B cell (primary cell): Measurements from ENCODE around the gene NTM. TPM values are rescaled to one million over a fixed set of nuclear protein-coding genes. Genes with fewer than 3 reads are reported as not detected.

Experiments used
- ATAC-seq: fragments of 200-7000 bp; cut with Tn5 transposase; one replicate; pipeline ENCODE4 v1.10.0; 2021; ENCODE audit warnings: low read depth, mild to moderate bottlenecking, moderate number of reproducible peaks, moderate library complexity
- CTCF ChIA-PET: fragments of 350-600 bp; sonication (Branson Sonifier 250); formaldehyde crosslinking; loops from one replicate; lab custom pipeline; 2021; ENCODE audit warnings: antibody characterized with exemption, inconsistent platforms; lab: Charles Lee
- POLR2A ChIA-PET: fragments of 350-600 bp; sonication (Branson Sonifier 250); formaldehyde crosslinking; loops from one replicate; lab custom pipeline; 2021; ENCODE audit warnings: antibody characterized with exemption; lab: Charles Lee
- DNase-seq: peaks from one replicate; pipeline ENCODE4 v3.0.0; 2013
- H2AFZ ChIP-seq: 2 replicates; pipeline ENCODE4 v1.6.1; 2012; ENCODE audit warnings: mild to moderate bottlenecking, low read depth, low read length; ENCODE audit not compliant: insufficient read depth, poor library complexity, severe bottlenecking
- H3K27ac ChIP-seq, 2 donors: 1 replicate in 1 of 2; 2 replicates in 1 of 2; pipeline ENCODE4 v1.5.1; 2012 to 2013; ENCODE audit warnings: low read length in 2 of 2, mild to moderate bottlenecking in 2 of 2, moderate library complexity in 1 of 2
- H3K27me3 ChIP-seq, 4 experiments: fragments of 200-600 bp in 1 of 4; sonication (generic) in 1 of 4; replicated peaks in 1 of 4; 1 replicate in 2 of 4; 2 replicates in 2 of 4; pipeline versions ENCODE4 v1.6.1 to v1.7.0; 2013 to 2016; ENCODE audit warnings: low read length in 3 of 4, mild to moderate bottlenecking in 2 of 4, mixed read lengths in 1 of 4, moderate library complexity in 1 of 4; ENCODE audit not compliant: insufficient read depth in 4 of 4, control insufficient read depth in 3 of 4; ENCODE audit errors: control extremely low read depth in 1 of 4
- H3K36me3 ChIP-seq, 2 experiments: replicated peaks in 1 of 2; 1 replicate in 1 of 2; 2 replicates in 1 of 2; pipeline versions ENCODE4 v1.6.1 to v1.7.1; 2013; ENCODE audit warnings: low read length in 1 of 2; ENCODE audit not compliant: insufficient read depth in 2 of 2, control insufficient read depth in 1 of 2; ENCODE audit errors: control extremely low read depth in 1 of 2, extremely low read depth in 1 of 2
- H3K4me1 ChIP-seq, 2 donors: fragments of 200-600 bp in 1 of 2; sonication (generic) in 1 of 2; 1 replicate in 1 of 2; 2 replicates in 1 of 2; pipeline versions ENCODE4 v1.5.1 to v1.6.1; 2013 to 2017; ENCODE audit warnings: low read length in 2 of 2; ENCODE audit not compliant: control insufficient read depth in 2 of 2, insufficient read depth in 2 of 2
- H3K4me2 ChIP-seq: replicated peaks from 2 replicates; pipeline ENCODE3; 2012; ENCODE audit warnings: mild to moderate bottlenecking, low read depth, low read length; ENCODE audit not compliant: poor library complexity, severe bottlenecking
- H3K4me3 ChIP-seq, 5 experiments: fragments of 200-600 bp in 1 of 5; sonication (generic) in 1 of 5; 1 replicate in 3 of 5; 2 replicates in 2 of 5; pipeline versions ENCODE4 v1.5.1 to v1.7.0; 2011 to 2016; ENCODE audit warnings: low read length in 4 of 5, mild to moderate bottlenecking in 4 of 5, low read depth in 2 of 5, control low read depth in 1 of 5, moderate library complexity in 1 of 5; ENCODE audit not compliant: insufficient read depth in 1 of 5; ENCODE audit errors: control extremely low read depth in 1 of 5, extremely low read depth in 1 of 5
- H3K79me2 ChIP-seq: fragments of 200-600 bp; sonication (generic); one replicate; pipeline ENCODE4 v1.6.0; 2016; ENCODE audit warnings: low read length; ENCODE audit not compliant: control insufficient read depth, insufficient read depth
- H3K9ac ChIP-seq: fragments of 200-600 bp; sonication (generic); 2 replicates; pipeline ENCODE4 v1.6.1; 2017; ENCODE audit warnings: mild to moderate bottlenecking, low read length, moderate library complexity
- H3K9me3 ChIP-seq, 3 donors: one replicate each; pipeline versions ENCODE4 v1.6.1 to v1.7.1; 2013; ENCODE audit warnings: low read length in 2 of 3; ENCODE audit not compliant: control insufficient read depth in 2 of 3, insufficient read depth in 1 of 3; ENCODE audit errors: control extremely low read depth in 1 of 3
- H4K20me1 ChIP-seq: 2 replicates; pipeline ENCODE4 v1.6.0; 2012; ENCODE audit warnings: mild to moderate bottlenecking, low read length; ENCODE audit not compliant: insufficient read depth, control insufficient read depth, poor library complexity, severe bottlenecking
- H3K27ac Mint-ChIP-seq: one replicate; pipeline ENCODE4 v1.8.0; 2021; ENCODE audit warnings: mixed read lengths
- H3K27me3 Mint-ChIP-seq: one replicate; pipeline ENCODE4 v1.8.0; 2021; ENCODE audit warnings: mixed read lengths
- H3K4me1 Mint-ChIP-seq: one replicate; pipeline ENCODE4 v1.8.0; 2021; ENCODE audit warnings: mixed read lengths
- H3K4me3 Mint-ChIP-seq: one replicate; pipeline ENCODE4 v1.8.0; 2021; ENCODE audit warnings: mixed read lengths
- H3K9me3 Mint-ChIP-seq: one replicate; pipeline ENCODE4 v1.8.0; 2022; ENCODE audit warnings: mixed read lengths; ENCODE audit not compliant: insufficient read depth
- CTCF ChIP-seq: fragments of 200-600 bp; IDR thresholded peaks from one replicate; pipeline ENCODE4 v1.8.0; 2022; ENCODE audit warnings: antibody characterized with exemption, mild to moderate bottlenecking
- EZH2 ChIP-seq: IDR thresholded peaks from 2 replicates; pipeline ENCODE4 v1.6.1; 2012; ENCODE audit warnings: borderline replicate concordance, low read depth, mild to moderate bottlenecking, moderate library complexity, low read length; ENCODE audit not compliant: insufficient read depth, poor library complexity, severe bottlenecking
- WGBS: methylation state at CpG from one replicate; pipeline ENCODE4 v1.1.5; 2013; ENCODE audit warnings: missing lambda C conversion rate; ENCODE audit not compliant: insufficient coverage; 5-methylcytosine and 5-hydroxymethylcytosine counted together
- intact Hi-C: fragments of 100-400 bp; cut with micrococcal nuclease; formaldehyde crosslinking; loops from one replicate; pipeline ENCODE4 v1.10.0; 2022
- polyA plus RNA-seq: library from polyadenylated mRNA; depleted of rRNA; stranded (reverse); fragments of >200 nt; gene quantifications from 2 replicates; pipeline ENCODE4 v1.2.3, GENCODE V29; 2012
- total RNA-seq, 2 donors: library from RNA; stranded (reverse); fragments of 120-200 nt in 1 of 2; gene quantifications; 1 replicate in 1 of 2; 2 replicates in 1 of 2; pipeline versions ENCODE4 v1.2.3 to v1.2.4, GENCODE V29; 2013 to 2022

NTM gene
- total and polyA plus RNA-seq, 2 donors (not counting 1 experiment from before 2014, with no cell fraction given) = not detected

GRCh38 chr11:131365329-131365930 is 5.0 kb upstream of the NTM start:
- H3K36me3 ChIP-seq = no peaks in the 10 kb centered on the region
- H3K9me3 ChIP-seq = peaks cover 0 to 2% (median 0%) of the 10 kb centered on the region in 3 donors
- no peak overlapping the region for H3K4me3 Mint-ChIP-seq
- ATAC-seq (no peak), DNase-seq (no peak)
- H2AFZ ChIP-seq = no peak overlapping the region
- H3K27ac ChIP-seq = no peak overlapping the region
- WGBS = 100% methylated on average over 3 of the region's 4 CpGs
- H3K9me3 Mint-ChIP-seq = peaks cover 4% of the 10 kb centered on the region
- no peaks in the 10 kb centered on the region for H3K4me1 Mint-ChIP-seq
- TF ChIP-seq CTCF = no peak
- no peak for TF ChIP-seq EZH2
- H3K27ac Mint-ChIP-seq = no peak overlapping the region
- POLR2A ChIA-PET = no interaction called here
- no peak overlapping the region for H3K4me3 ChIP-seq
- no peaks in the 10 kb centered on the region for H4K20me1 ChIP-seq
- peaks cover 9% of the 10 kb centered on the region for H3K27me3 Mint-ChIP-seq
- no peaks in the 10 kb centered on the region for H3K79me2 ChIP-seq
- H3K4me2 ChIP-seq = no peak overlapping the region
- CTCF ChIA-PET = no interaction called here
- intact Hi-C loops = no loop called here
- no peaks in the 10 kb centered on the region for H3K4me1 ChIP-seq
- no peak overlapping the region for H3K9ac ChIP-seq
- H3K27me3 ChIP-seq = no peaks in the 10 kb centered on the region

GRCh38 chr11:131370901-131371790 is 731 bp downstream of the NTM start:
- ATAC-seq = no peak
- ChIA-PET POLR2A (no interaction called here), CTCF (no interaction called here)
- Histone ChIP-seq H3K27me3 (peaks cover 0 to 7% (median 3%) of the 10 kb centered on the region in 4 experiments), H3K79me2 (no peaks in the 10 kb centered on the region), H3K9me3 (peaks cover 0 to 13% (median 0%) of the 10 kb centered on the region in 3 donors), H3K4me2 (no peak overlapping the region), H3K27ac (no peak overlapping the region), H3K36me3 (no peaks in the 10 kb centered on the region), H3K4me1 (no peaks in the 10 kb centered on the region), H2AFZ (no peak overlapping the region), H3K9ac (no peak overlapping the region), H4K20me1 (no peaks in the 10 kb centered on the region), H3K4me3 (no peak overlapping the region)
- 26% methylated on average over 23 of the region's 26 CpGs for WGBS
- Mint-ChIP-seq H3K27me3 (peaks cover 11% of the 10 kb centered on the region), H3K4me3 (no peak overlapping the region), H3K4me1 (peaks cover under 1% of the 10 kb centered on the region), H3K27ac (no peak overlapping the region), H3K9me3 (no peaks in the 10 kb centered on the region)
- no peak for TF ChIP-seq EZH2
- TF ChIP-seq CTCF = no peak
- no peak for DNase-seq
- intact Hi-C loops = no loop called here
